ENCODE results near the gene ADCY10. TPM values are rescaled to one million over a fixed set of nuclear protein-coding genes. Genes with fewer than 3 reads are reported as not detected.
"Not testable (repeated sequence)": the region's sequence is repeated elsewhere in the genome, so short reads cannot be mapped to it uniquely, and the experiment has no call there.

Gene ADCY10
- total and polyA plus RNA-seq, 3 experiments from 2014 or later: 0.09 TPM; not detected in 2

GRCh38 chr1:167890400-167890799 lies 23.5 kb downstream of the ADCY10 start:
- CTCF ChIA-PET: no interaction called here

DNA sequence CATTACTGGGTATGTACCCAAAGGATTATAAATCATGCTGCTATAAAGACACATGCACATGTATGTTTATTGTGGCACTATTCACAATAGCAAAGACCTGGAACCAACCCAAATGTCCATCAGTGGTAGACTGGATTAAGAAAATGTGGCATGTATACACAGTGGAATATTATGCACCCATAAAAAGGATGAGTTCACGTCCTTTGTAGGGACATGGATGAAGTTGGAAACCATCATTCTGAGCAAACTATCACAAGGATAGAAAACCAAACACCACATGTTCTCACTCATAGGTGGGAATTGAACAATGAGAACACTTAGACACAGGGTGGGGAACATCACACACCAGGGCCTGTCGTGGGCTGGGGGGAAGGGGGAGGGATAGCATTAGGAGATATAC lies 26.7 kb downstream of the ADCY10 start:
- H3K4me1 Mint-ChIP-seq; H3K27ac Mint-ChIP-seq; H3K9me3 ChIP-seq (ENCODE audit: low read length); H3K9me3 Mint-ChIP-seq; H3K36me3 Mint-ChIP-seq; DNase-seq; H3K4me3 Mint-ChIP-seq; POLR2A ChIA-PET; H3K27me3 ChIP-seq (ENCODE audit: insufficient read depth, low read length, poor library complexity, severe bottlenecking); H3K4me1 ChIP-seq (ENCODE audit: insufficient read depth, low read length); H3K36me3 ChIP-seq (ENCODE audit: insufficient read depth, low read length); H3K4me3 ChIP-seq (ENCODE audit: low read length); CTCF ChIA-PET; H3K27ac ChIP-seq (ENCODE audit: low read depth, low read length): not testable (repeated sequence)
- peaks cover 7 to 12% of the 10 kb centered on the region in 2 donors for H3K27me3 Mint-ChIP-seq

More at GRCh38 chr1:167890400-167890799, 23.5 kb downstream of the ADCY10 start:
- Histone ChIP-seq H3K36me3 (ENCODE audit: insufficient read depth, low read length) (no peaks in the 10 kb centered on the region), H3K9me3 (ENCODE audit: low read length) (no peaks in the 10 kb centered on the region), H3K27me3 (ENCODE audit: insufficient read depth, low read length, poor library complexity, severe bottlenecking) (no peaks in the 10 kb centered on the region), H3K4me1 (ENCODE audit: insufficient read depth, low read length) (no peaks in the 10 kb centered on the region), H3K27ac (ENCODE audit: low read depth, low read length) (no peak overlapping the region), H3K4me3 (ENCODE audit: low read length) (no peak overlapping the region)
- Mint-ChIP-seq H3K9me3 (peaks cover 0 to 4% (median 2%) of the 10 kb centered on the region in 5 donors), H3K4me1 (no peaks in the 10 kb centered on the region), H3K36me3 (no peaks in the 10 kb centered on the region), H3K27ac (no peak overlapping the region), H3K4me3 (no peak overlapping the region), H3K27me3 (peaks cover 3 to 7% of the 10 kb centered on the region in 2 donors)
- DNase-seq: no peak
- POLR2A ChIA-PET: no interaction called here

DNA sequence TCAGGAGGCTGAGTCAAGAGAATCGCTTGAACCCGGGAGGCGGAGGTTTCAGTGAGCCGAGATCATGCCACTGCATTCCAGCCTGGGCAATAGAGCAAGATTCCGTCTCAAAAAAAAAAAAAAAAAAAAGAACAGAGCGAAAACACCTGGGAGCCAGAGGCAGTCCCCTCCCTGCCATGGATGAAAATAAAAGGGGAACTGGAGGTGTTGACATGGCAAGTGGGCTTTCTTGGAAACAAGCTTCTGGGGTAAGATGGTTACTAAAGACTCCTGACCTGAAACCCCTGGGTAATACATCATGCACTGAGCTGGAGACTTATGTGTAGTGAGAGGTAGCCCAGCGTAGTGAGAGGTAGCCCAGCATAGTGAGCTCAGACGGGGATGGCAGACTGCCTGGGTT lies 31.6 kb downstream of the ADCY10 start:
- Histone ChIP-seq H3K4me3 (ENCODE audit: low read length) (no peak overlapping the region), H3K27ac (ENCODE audit: low read depth, low read length) (no peak overlapping the region), H3K4me1 (ENCODE audit: insufficient read depth, low read length) (no peaks in the 10 kb centered on the region), H3K36me3 (ENCODE audit: insufficient read depth, low read length) (no peaks in the 10 kb centered on the region), H3K9me3 (ENCODE audit: low read length) (no peaks in the 10 kb centered on the region), H3K27me3 (ENCODE audit: insufficient read depth, low read length, poor library complexity, severe bottlenecking) (no peaks in the 10 kb centered on the region)
- H3K4me3 Mint-ChIP-seq: no peak overlapping the region
- H3K36me3 Mint-ChIP-seq: peaks cover 0 to 5% (median 0%) of the 10 kb centered on the region in 3 donors
- peaks cover 0 to 4% (median 2%) of the 10 kb centered on the region in 5 donors for H3K9me3 Mint-ChIP-seq
- POLR2A ChIA-PET: no interaction called here
- no peaks in the 10 kb centered on the region for H3K4me1 Mint-ChIP-seq
- DNase-seq: no peak
- H3K27ac Mint-ChIP-seq: no peak overlapping the region
- CTCF ChIA-PET: no interaction called here
- H3K27me3 Mint-ChIP-seq: peaks cover 3 to 8% of the 10 kb centered on the region in 2 donors

GRCh38 chr1:167881786-167882185 lies 32.1 kb downstream of the ADCY10 start:
- H3K9me3 Mint-ChIP-seq: peaks cover 0 to 4% (median 2%) of the 10 kb centered on the region in 5 donors
- ChIA-PET POLR2A (no interaction called here), CTCF (no interaction called here)
- Histone ChIP-seq H3K4me1 (ENCODE audit: insufficient read depth, low read length) (no peaks in the 10 kb centered on the region), H3K36me3 (ENCODE audit: insufficient read depth, low read length) (no peaks in the 10 kb centered on the region), H3K27me3 (ENCODE audit: insufficient read depth, low read length, poor library complexity, severe bottlenecking) (no peaks in the 10 kb centered on the region), H3K4me3 (ENCODE audit: low read length) (no peak overlapping the region), H3K27ac (ENCODE audit: low read depth, low read length) (no peak overlapping the region), H3K9me3 (ENCODE audit: low read length) (no peaks in the 10 kb centered on the region)
- peaks cover 0 to 5% (median 0%) of the 10 kb centered on the region in 3 donors for H3K36me3 Mint-ChIP-seq
- H3K4me1 Mint-ChIP-seq: no peaks in the 10 kb centered on the region
- no peak for DNase-seq
- peak overlapping the region in 1 of 8 donors; percentile 4 for H3K27ac Mint-ChIP-seq
- H3K4me3 Mint-ChIP-seq: no peak overlapping the region
- H3K27me3 Mint-ChIP-seq: peaks cover 3 to 8% of the 10 kb centered on the region in 2 donors

DNA sequence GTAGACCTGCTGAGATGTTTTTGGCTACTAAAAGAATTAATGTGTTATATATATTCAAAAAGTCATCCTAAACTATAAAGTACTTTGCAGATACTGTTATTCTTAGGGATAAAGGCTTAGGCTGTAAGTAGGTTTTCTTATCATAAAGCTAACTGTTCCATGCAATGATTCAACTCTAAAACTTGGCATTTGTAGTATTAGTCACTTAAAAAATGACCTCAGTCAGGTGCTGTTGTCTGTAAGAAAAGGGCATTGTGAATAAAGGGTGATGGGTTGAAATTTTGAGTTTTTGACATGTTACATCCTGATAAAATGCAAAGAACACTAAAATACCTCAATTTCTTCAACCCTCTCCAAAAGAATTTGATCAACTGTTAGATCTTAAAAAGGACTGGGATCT lies 32.9 kb downstream of the ADCY10 start:
- no peaks in the 10 kb centered on the region for H3K4me1 Mint-ChIP-seq
- H3K27me3 Mint-ChIP-seq: peaks cover 3 to 7% of the 10 kb centered on the region in 2 donors

DNA sequence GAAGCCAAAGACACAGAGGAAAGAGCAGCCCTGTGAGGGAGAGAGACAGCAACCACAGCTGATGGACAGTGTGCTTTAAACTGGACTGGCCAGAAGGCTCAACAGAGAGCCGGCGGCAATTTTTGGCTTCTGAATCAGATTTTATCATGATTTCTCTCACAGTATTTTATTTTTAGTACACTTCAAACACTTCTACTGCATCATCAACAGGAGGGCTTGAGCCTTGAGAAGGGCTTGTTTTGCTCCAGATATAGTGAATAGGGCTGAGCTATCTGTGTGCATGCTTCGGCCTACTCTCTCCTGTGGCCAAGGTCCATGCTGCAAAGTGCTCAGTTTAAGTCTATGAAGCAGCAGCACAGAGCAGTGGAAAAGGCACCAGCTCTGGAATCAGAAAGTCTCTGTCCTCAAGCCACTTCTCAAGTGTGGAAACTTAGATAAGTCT lies 33.3 kb downstream of the ADCY10 start:
- Mint-ChIP-seq H3K9me3 (no peaks in the 10 kb centered on the region), H3K27me3 (peaks cover 3 to 7% of the 10 kb centered on the region in 2 donors), H3K4me3 (no peak overlapping the region), H3K4me1 (no peaks in the 10 kb centered on the region), H3K36me3 (peaks cover 0 to 5% (median 0%) of the 10 kb centered on the region in 3 donors), H3K27ac (peak overlapping the region in 1 of 8 donors; percentile 16)
- H3K27me3 ChIP-seq (ENCODE audit: insufficient read depth, low read length, poor library complexity, severe bottlenecking): no peaks in the 10 kb centered on the region
- H3K27ac ChIP-seq (ENCODE audit: low read depth, low read length): no peak overlapping the region
- ChIA-PET POLR2A (no interaction called here), CTCF (no interaction called here)
- no peaks in the 10 kb centered on the region for H3K36me3 ChIP-seq (ENCODE audit: insufficient read depth, low read length)
- no peaks in the 10 kb centered on the region for H3K9me3 ChIP-seq (ENCODE audit: low read length)
- DNase-seq: no peak
- H3K4me1 ChIP-seq (ENCODE audit: insufficient read depth, low read length): no peaks in the 10 kb centered on the region
- H3K4me3 ChIP-seq (ENCODE audit: low read length): no peak overlapping the region

More for the DNA sequence above, 32.9 kb downstream of the ADCY10 start:
- Mint-ChIP-seq H3K9me3 (peaks cover 0 to 2% (median 0%) of the 10 kb centered on the region in 5 donors), H3K4me3 (no peak overlapping the region), H3K36me3 (peaks cover 0 to 5% (median 0%) of the 10 kb centered on the region in 3 donors), H3K27ac (no peak overlapping the region)
- CTCF ChIA-PET: no interaction called here
- Histone ChIP-seq H3K9me3 (ENCODE audit: low read length) (no peaks in the 10 kb centered on the region), H3K4me3 (ENCODE audit: low read length) (no peak overlapping the region), H3K36me3 (ENCODE audit: insufficient read depth, low read length) (no peaks in the 10 kb centered on the region), H3K27ac (ENCODE audit: low read depth, low read length) (no peak overlapping the region), H3K4me1 (ENCODE audit: insufficient read depth, low read length) (no peaks in the 10 kb centered on the region), H3K27me3 (ENCODE audit: insufficient read depth, low read length, poor library complexity, severe bottlenecking) (no peaks in the 10 kb centered on the region)
- DNase-seq: no peak
- POLR2A ChIA-PET: no interaction called here

DNA sequence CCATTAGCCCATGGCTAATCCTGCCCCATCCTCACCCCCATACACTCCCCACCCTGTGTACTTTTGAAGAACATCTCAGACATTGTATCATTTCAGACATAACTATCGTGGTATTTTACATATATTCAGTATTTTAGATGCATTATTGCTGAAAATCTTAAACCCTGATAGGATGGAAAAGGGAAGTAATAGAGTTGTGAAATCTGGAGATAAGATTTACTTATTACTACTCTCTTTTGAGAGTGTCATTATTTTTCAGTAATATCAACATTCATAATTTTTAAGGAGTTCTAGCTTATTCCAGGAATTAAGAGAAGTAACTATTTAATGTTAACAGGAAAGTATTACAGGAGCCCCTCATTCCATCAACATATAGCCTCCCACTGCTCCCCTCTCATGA lies 34.4 kb downstream of the ADCY10 start:
- POLR2A ChIA-PET: no interaction called here
- no peak overlapping the region for H3K27ac Mint-ChIP-seq

GRCh38 chr1:167878372-167879160 lies 35.4 kb downstream of the ADCY10 start:
- Histone ChIP-seq H3K9me3 (ENCODE audit: low read length) (no peaks in the 10 kb centered on the region), H3K4me3 (ENCODE audit: low read length) (no peak overlapping the region), H3K4me1 (ENCODE audit: insufficient read depth, low read length) (no peaks in the 10 kb centered on the region), H3K36me3 (ENCODE audit: insufficient read depth, low read length) (no peaks in the 10 kb centered on the region), H3K27ac (ENCODE audit: low read depth, low read length) (no peak overlapping the region), H3K27me3 (ENCODE audit: insufficient read depth, low read length, poor library complexity, severe bottlenecking) (no peaks in the 10 kb centered on the region)
- CTCF ChIA-PET: no interaction called here
- H3K27ac Mint-ChIP-seq: no peak overlapping the region
- no peaks in the 10 kb centered on the region for H3K36me3 Mint-ChIP-seq
- POLR2A ChIA-PET: no interaction called here
- H3K27me3 Mint-ChIP-seq: no peaks in the 10 kb centered on the region
- H3K4me1 Mint-ChIP-seq: no peaks in the 10 kb centered on the region
- H3K4me3 Mint-ChIP-seq: no peak overlapping the region
- H3K9me3 Mint-ChIP-seq: no peaks in the 10 kb centered on the region
- no peak for DNase-seq

More for the DNA sequence above, 34.4 kb downstream of the ADCY10 start:
- Mint-ChIP-seq H3K9me3 (no peaks in the 10 kb centered on the region), H3K4me3 (no peak overlapping the region), H3K36me3 (no peaks in the 10 kb centered on the region), H3K27me3 (peaks cover 0 to 3% of the 10 kb centered on the region in 2 donors), H3K4me1 (no peaks in the 10 kb centered on the region)
- CTCF ChIA-PET: no interaction called here
- no peak overlapping the region for H3K27ac ChIP-seq (ENCODE audit: low read depth, low read length)
- H3K36me3 ChIP-seq (ENCODE audit: insufficient read depth, low read length): no peaks in the 10 kb centered on the region
- DNase-seq: no peak
- H3K9me3 ChIP-seq (ENCODE audit: low read length): no peaks in the 10 kb centered on the region
- H3K27me3 ChIP-seq (ENCODE audit: insufficient read depth, low read length, poor library complexity, severe bottlenecking): no peaks in the 10 kb centered on the region
- no peaks in the 10 kb centered on the region for H3K4me1 ChIP-seq (ENCODE audit: insufficient read depth, low read length)
- H3K4me3 ChIP-seq (ENCODE audit: low read length): no peak overlapping the region
